HEK293T (cell line): ENCODE results near the gene JAG2.

Experiments
- CTCF ChIA-PET: fragments of 350-600 bp; formaldehyde crosslinking; extraction: SDS; loops from one replicate; lab custom pipeline; 2021; ENCODE audit warnings: antibody characterized with exemption, inconsistent platforms; lab: Yijun Ruan, JAX
- POLR2A ChIA-PET: fragments of 350-600 bp; formaldehyde crosslinking; extraction: SDS; loops from one replicate; lab custom pipeline; 2020; ENCODE audit warnings: antibody characterized with exemption, inconsistent platforms; lab: Yijun Ruan, JAX
- DNase-seq: peaks from one replicate; pipeline ENCODE4 v3.0.0; 2012; ENCODE audit warnings: mixed read lengths; ENCODE audit errors: extremely low spot score
- ARNT ChIP-seq: fragments of 450-650 bp; IDR thresholded peaks from 2 replicates; pipeline ENCODE4 v1.6.1; 2017; ENCODE audit warnings: mild to moderate bottlenecking
- BHLHE40 ChIP-seq: fragments of 450-650 bp; IDR thresholded peaks from 2 replicates; pipeline ENCODE4 v1.6.1; 2016; ENCODE audit warnings: mild to moderate bottlenecking, moderate library complexity, borderline replicate concordance
- CTBP1 ChIP-seq: fragments of 450-650 bp; IDR thresholded peaks from 2 replicates; pipeline ENCODE4 v1.6.1; 2016; ENCODE audit warnings: borderline replicate concordance
- ELF4 ChIP-seq: fragments of 450-650 bp; IDR thresholded peaks from 2 replicates; pipeline ENCODE4 v1.6.1; 2017; ENCODE audit warnings: antibody characterized with exemption
- FOXA1 ChIP-seq: fragments of 450-650 bp; IDR thresholded peaks from 2 replicates; pipeline ENCODE4 v1.6.1; 2016; ENCODE audit warnings: mild to moderate bottlenecking
- FOXK2 ChIP-seq: fragments of 450-650 bp; IDR thresholded peaks from 2 replicates; pipeline ENCODE4 v1.6.1; 2016; ENCODE audit warnings: mild to moderate bottlenecking
- FOXM1 ChIP-seq: fragments of 450-650 bp; IDR thresholded peaks from 2 replicates; pipeline ENCODE4 v1.6.1; 2017; ENCODE audit warnings: mild to moderate bottlenecking, borderline replicate concordance
- HDGF ChIP-seq: fragments of 450-650 bp; IDR thresholded peaks from 2 replicates; pipeline ENCODE4 v1.6.1; 2017; ENCODE audit warnings: antibody characterized with exemption, borderline replicate concordance
- L3MBTL2 ChIP-seq: fragments of 450-650 bp; conservative IDR thresholded peaks from 2 replicates; pipeline ENCODE4 v1.6.1; 2016; ENCODE audit warnings: mild to moderate bottlenecking
- LEF1 ChIP-seq: fragments of 450-650 bp; IDR thresholded peaks from 2 replicates; pipeline ENCODE4 v1.6.1; 2017; ENCODE audit warnings: mild to moderate bottlenecking, borderline replicate concordance
- NFRKB ChIP-seq: fragments of 450-650 bp; IDR thresholded peaks from 2 replicates; pipeline ENCODE4 v1.6.1; 2016; ENCODE audit warnings: mild to moderate bottlenecking, moderate library complexity
- PKNOX1 ChIP-seq: fragments of 450-650 bp; IDR thresholded peaks from 2 replicates; pipeline ENCODE4 v1.6.1; 2016
- SP1 ChIP-seq: fragments of 450-650 bp; IDR thresholded peaks from 2 replicates; pipeline ENCODE4 v1.6.1; 2017
- SUZ12 ChIP-seq: fragments of 450-650 bp; IDR thresholded peaks from 2 replicates; pipeline ENCODE4 v1.6.1; 2016; ENCODE audit warnings: mild to moderate bottlenecking
- TARDBP ChIP-seq: fragments of 450-650 bp; IDR thresholded peaks from 2 replicates; pipeline ENCODE4 v1.6.1; 2016
- ZNF384 ChIP-seq: fragments of 450-650 bp; IDR thresholded peaks from 2 replicates; pipeline ENCODE4 v1.6.1; 2016

JAG2 gene

GRCh38 chr14:105181549-105182295 is 13.1 kb upstream of the JAG2 start:
- ChIA-PET CTCF (interaction anchor here (0.8 to 2.8 kb wide), 3 partner anchors 9 to 18 kb away, joined by 3 to 10 read pairs (median 4); no protein-coding TSS in a partner anchor), POLR2A (interaction anchor here (1.2 to 3.8 kb wide), 2 partner anchors 11 to 216 kb away, joined by 3 to 21 read pairs; no protein-coding TSS in a partner anchor)
- no peak for TF ChIP-seq NFRKB
- TF ChIP-seq L3MBTL2, result no peak
- no peak for TF ChIP-seq FOXK2
- DNase-seq, result no peak

GRCh38 chr14:105180592-105181548 is 12.3 kb upstream of the JAG2 start, which contains the start of gene NUDT14:
Gene NUDT14, minus strand, starts transcription at chr14:105181312. Its CDS starts 103 bp downstream, at chr14:105181209.
- no peak for TF ChIP-seq HDGF
- TF ChIP-seq BHLHE40, result no peak
- no peak for TF ChIP-seq ARNT
- no peak for TF ChIP-seq LEF1
- TF ChIP-seq L3MBTL2, result no peak
- TF ChIP-seq PKNOX1, result no peak
- TF ChIP-seq CTBP1, result no peak
- TF ChIP-seq SUZ12, result no peak
- TF ChIP-seq FOXA1, result no peak
- TF ChIP-seq SP1, result no peak
- no peak for TF ChIP-seq TARDBP
- TF ChIP-seq FOXM1, result no peak
- no peak for TF ChIP-seq ZNF384
- DNase-seq, result peak; percentile 92
- ChIA-PET POLR2A (interaction anchor here (3.8 kb wide), 1 partner anchor 10 kb away, joined by 21 read pairs; no protein-coding TSS in a partner anchor), CTCF (interaction anchor here (0.8 to 2.8 kb wide), 3 partner anchors 11 to 17 kb away, joined by 3 to 10 read pairs (median 4); no protein-coding TSS in a partner anchor)

- ChIA-PET CTCF (interaction anchor here (0.6 kb wide), 1 partner anchor 72 kb away, joined by 4 read pairs; no protein-coding TSS in a partner anchor), POLR2A (interaction anchor here (3.8 kb wide), 1 partner anchor 8 kb away, joined by 21 read pairs; no protein-coding TSS in a partner anchor)
- DNase-seq, result no peak
- TF ChIP-seq FOXK2, result no peak
- no peak for TF ChIP-seq SUZ12
- no peak for TF ChIP-seq FOXM1
- TF ChIP-seq HDGF, result no peak
- TF ChIP-seq CTBP1, result no peak
- no peak for TF ChIP-seq SP1
- TF ChIP-seq LEF1, result no peak
- no peak for TF ChIP-seq ZNF384
- no peak for TF ChIP-seq TARDBP
- TF ChIP-seq FOXA1, result no peak
- TF ChIP-seq NFRKB, result no peak
- no peak for TF ChIP-seq L3MBTL2
- TF ChIP-seq PKNOX1, result no peak
- TF ChIP-seq ARNT, result no peak
- TF ChIP-seq ELF4, result no peak
- no peak for TF ChIP-seq BHLHE40
Observed at GRCh38 chr14:105179191-105179590, 10.6 kb upstream of the JAG2 start.

GRCh38 chr14:105178868-105179140 is 10.2 kb upstream of the JAG2 start:
- CTCF ChIA-PET, result interaction anchor here (0.6 kb wide), 1 partner anchor 71 kb away, joined by 4 read pairs; no protein-coding TSS in a partner anchor
- no peak for TF ChIP-seq LEF1
- no peak for TF ChIP-seq TARDBP
- no peak for TF ChIP-seq CTBP1
- no peak for TF ChIP-seq PKNOX1
- TF ChIP-seq BHLHE40, result no peak
- no peak for TF ChIP-seq ELF4
- TF ChIP-seq FOXM1, result no peak
- no peak for TF ChIP-seq ZNF384
- TF ChIP-seq SP1, result no peak
- TF ChIP-seq NFRKB, result no peak
- no peak for TF ChIP-seq SUZ12
- no peak for TF ChIP-seq ARNT
- TF ChIP-seq L3MBTL2, result no peak
- TF ChIP-seq FOXA1, result no peak
- TF ChIP-seq FOXK2, result no peak

More at GRCh38 chr14:105178868-105179140, 10.2 kb upstream of the JAG2 start:
- no peak for DNase-seq
- POLR2A ChIA-PET, result interaction anchor here (3.8 kb wide), 1 partner anchor 8 kb away, joined by 21 read pairs; no protein-coding TSS in a partner anchor
